Kidney (tissue), 14 donors: ENCODE results near the gene RBMS3. TPM values are rescaled to one million over a fixed set of nuclear protein-coding genes. Genes with fewer than 3 reads are reported as not detected.
A peak's percentile ranks its signal among the peaks of the same experiment; 100 is the strongest.

ENCODE experiments used
- DNase-seq, 5 donors: peaks; one replicate each; pipeline ENCODE4 v3.0.0-alpha.2; 2013 to 2020
- FAIRE-seq: peaks from 2 replicates; lab custom pipeline; 2012; peaks lifted over from hg19 to GRCh38; lab: Jason Lieb, UNC
- H3K27ac ChIP-seq, 2 donors: one replicate each; pipeline ENCODE4 v1.7.0; 2013; ENCODE audit warnings: low read depth in 2 of 2, low read length in 2 of 2, inconsistent platforms in 1 of 2
- H3K27me3 ChIP-seq: one replicate; pipeline ENCODE4 v1.7.1; 2013; ENCODE audit warnings: low read length, inconsistent platforms; ENCODE audit not compliant: control insufficient read depth, insufficient read depth
- H3K36me3 ChIP-seq, 3 donors: one replicate each; pipeline versions ENCODE4 v1.7.0 to v1.7.1; 2013; ENCODE audit warnings: low read length in 3 of 3, control low read depth in 1 of 3, inconsistent platforms in 1 of 3; ENCODE audit not compliant: insufficient read depth in 3 of 3, control insufficient read depth in 2 of 3
- H3K4me1 ChIP-seq, 3 donors: one replicate each; pipeline versions ENCODE4 v1.7.0 to v1.7.1; 2013; ENCODE audit warnings: low read length in 3 of 3, inconsistent platforms in 1 of 3, low read depth in 1 of 3; ENCODE audit not compliant: control insufficient read depth in 2 of 3, insufficient read depth in 2 of 3
- H3K4me3 ChIP-seq, 3 donors: one replicate each; pipeline versions ENCODE4 v1.7.0 to v1.8.1; 2013; ENCODE audit warnings: low read length in 3 of 3, control low read depth in 1 of 3, inconsistent platforms in 1 of 3
- H3K9ac ChIP-seq, 3 donors: one replicate each; pipeline versions ENCODE4 v1.7.0 to v1.7.1; 2013; ENCODE audit warnings: low read length in 3 of 3, control low read depth in 1 of 3, inconsistent platforms in 1 of 3
- H3K9me3 ChIP-seq, 3 donors: one replicate each; pipeline versions ENCODE4 v1.7.0 to v1.7.1; 2013; ENCODE audit warnings: low read length in 3 of 3, control low read depth in 1 of 3, inconsistent platforms in 1 of 3; ENCODE audit not compliant: control insufficient read depth in 2 of 3, insufficient read depth in 1 of 3
- CTCF ChIP-seq: IDR thresholded peaks from 3 replicates; pipeline ENCODE4 v1.5.1; 2012; ENCODE audit warnings: mild to moderate bottlenecking, moderate library complexity, borderline replicate concordance; ENCODE audit not compliant: insufficient read depth; ENCODE audit errors: extremely low read depth
- intact Hi-C: fragments of 100-400 bp; cut with DNase I; formaldehyde crosslinking; loops from one replicate; pipeline ENCODE4 v1.11.1; 2022
- polyA plus RNA-seq: library from polyadenylated mRNA; stranded (reverse); fragments of 350-450 nt; fragmentation: Illumina TruSeq; extraction: RNeasy Lipid Tissue Mini Kit (QIAGEN cat#74804); gene quantifications from one replicate; pipeline ENCODE4 v1.2.3, GENCODE V29; 2014; ENCODE audit warnings: low read depth, low replicate concordance; ENCODE audit not compliant: insufficient read depth
- total RNA-seq: library from RNA; stranded (reverse); fragmentation: NEBNext Ultra II Directional; extraction: Animal tissue kit (Norgen Biotek cat#: 25700); gene quantifications from one replicate; pipeline ENCODE4 v1.2.1, GENCODE V29; 2021
- donor health status: control.
- donor health status: control.
- donor health status: control.
- donor health status: control.
- donor health status: control.
- donor health status: DM: yes; HTN: yes; CAD: no.
- donor health status: Normal renal cell carcinoma (clear cell type).

RBMS3 gene
- total and polyA plus RNA-seq, 2 donors from 2014 or later, result 3.2 to 48.8 TPM

GRCh38 chr3:29451920-29452319 lies 171.0 kb downstream of the RBMS3 start:
- DNase-seq (no peak), FAIRE-seq (no peak)
- H3K27ac ChIP-seq, result no peak overlapping the region

DNA sequence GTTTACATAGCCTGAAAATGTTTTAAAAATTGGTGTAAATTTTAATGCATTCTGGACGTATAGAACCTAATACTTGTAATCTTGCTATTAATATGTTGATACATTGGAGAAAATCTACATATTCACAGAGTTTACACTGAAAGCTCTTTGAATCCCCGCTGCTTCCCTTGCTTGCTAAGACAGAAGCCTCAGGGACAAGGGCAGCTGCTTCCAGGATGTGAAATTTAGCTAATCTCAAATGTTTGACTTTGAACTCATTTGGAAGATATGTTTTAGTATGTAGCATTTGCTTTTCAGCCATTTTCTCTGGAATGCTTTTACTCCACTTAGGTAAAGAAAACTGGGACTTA lies 172.0 kb downstream of the RBMS3 start:
- no peaks in the 10 kb centered on the region for H3K36me3 ChIP-seq
- H3K4me3 ChIP-seq, result no peak overlapping the region
- no peaks in the 10 kb centered on the region for H3K9me3 ChIP-seq
- no peaks in the 10 kb centered on the region for H3K27me3 ChIP-seq
- intact Hi-C loops, result no loop called here
- no peak overlapping the region for H3K9ac ChIP-seq
- FAIRE-seq, result no peak
- no peaks in the 10 kb centered on the region for H3K4me1 ChIP-seq
- TF ChIP-seq CTCF, result no peak
- H3K27ac ChIP-seq, result no peak overlapping the region
- no peak for DNase-seq

More at GRCh38 chr3:29451920-29452319, 171.0 kb downstream of the RBMS3 start:
- Histone ChIP-seq H3K27me3 (no peaks in the 10 kb centered on the region), H3K36me3 (no peaks in the 10 kb centered on the region), H3K9ac (no peak overlapping the region), H3K4me3 (no peak overlapping the region), H3K4me1 (no peaks in the 10 kb centered on the region), H3K9me3 (no peaks in the 10 kb centered on the region)
- intact Hi-C loops, result no loop called here
- TF ChIP-seq CTCF, result no peak

DNA sequence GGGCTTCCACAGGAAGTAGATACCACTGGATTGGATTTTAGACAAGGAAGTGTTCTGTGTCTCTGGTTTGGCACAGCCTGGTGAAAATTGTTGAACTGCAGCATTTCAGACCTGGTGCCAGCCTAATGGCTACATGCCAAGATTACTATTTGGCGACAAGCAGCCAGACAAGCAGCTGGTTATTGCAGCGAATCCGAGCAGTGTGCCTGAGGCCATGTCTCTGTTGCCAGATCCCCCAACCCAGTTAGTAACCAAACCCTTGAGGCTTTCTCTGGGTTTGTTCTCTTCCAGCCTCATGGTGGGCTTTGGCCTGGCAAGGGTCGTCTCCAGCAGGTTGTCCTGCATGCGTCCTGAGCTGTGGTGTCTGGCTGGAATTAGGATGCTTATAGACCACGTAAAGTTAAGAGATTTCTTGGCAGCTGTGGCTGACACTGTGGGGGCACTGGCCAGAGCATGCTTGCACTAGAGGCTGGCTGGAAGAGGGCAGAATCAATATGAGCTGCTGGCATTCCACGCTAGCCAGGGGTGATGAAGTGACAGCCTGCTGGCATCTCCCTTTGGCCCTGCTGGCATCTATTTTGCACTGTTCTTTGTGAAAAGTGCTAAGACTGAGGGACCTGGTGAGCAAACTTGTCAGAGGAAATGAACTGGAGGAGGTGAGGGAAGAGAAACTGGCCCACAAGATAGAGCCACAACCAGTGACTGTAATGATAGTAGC lies 172.6 kb downstream of the RBMS3 start:
- Histone ChIP-seq H3K9ac (no peak overlapping the region), H3K4me1 (no peaks in the 10 kb centered on the region), H3K4me3 (no peak overlapping the region), H3K36me3 (no peaks in the 10 kb centered on the region), H3K27me3 (no peaks in the 10 kb centered on the region), H3K9me3 (no peaks in the 10 kb centered on the region), H3K27ac (no peak overlapping the region)
- no peak for TF ChIP-seq CTCF
- peak in 1 of 5 donors; percentile 66 for DNase-seq
- no peak for FAIRE-seq
- intact Hi-C loops, result no loop called here
